AG09309 (cell line): ENCODE data around the gene TXNDC11.

Experiments used
- DNase-seq: peaks from one replicate; pipeline ENCODE4 v3.0.0-alpha.2; 2010; ENCODE audit warnings: low read depth
- H3K4me3 ChIP-seq: 2 replicates; pipeline ENCODE4 v1.5.1; 2011; ENCODE audit warnings: mild to moderate bottlenecking, low read depth, low read length, moderate library complexity; ENCODE audit not compliant: control insufficient read depth
- TF ChIP-seq, protein P1 (sequence below): IDR thresholded peaks from 2 replicates; pipeline ENCODE4 v1.5.1; 2011; ENCODE audit warnings: mild to moderate bottlenecking, low read depth, low read length, inconsistent platforms; ENCODE audit not compliant: insufficient read depth, control insufficient read depth; ENCODE audit errors: missing control alignments

TXNDC11 gene

DNA sequence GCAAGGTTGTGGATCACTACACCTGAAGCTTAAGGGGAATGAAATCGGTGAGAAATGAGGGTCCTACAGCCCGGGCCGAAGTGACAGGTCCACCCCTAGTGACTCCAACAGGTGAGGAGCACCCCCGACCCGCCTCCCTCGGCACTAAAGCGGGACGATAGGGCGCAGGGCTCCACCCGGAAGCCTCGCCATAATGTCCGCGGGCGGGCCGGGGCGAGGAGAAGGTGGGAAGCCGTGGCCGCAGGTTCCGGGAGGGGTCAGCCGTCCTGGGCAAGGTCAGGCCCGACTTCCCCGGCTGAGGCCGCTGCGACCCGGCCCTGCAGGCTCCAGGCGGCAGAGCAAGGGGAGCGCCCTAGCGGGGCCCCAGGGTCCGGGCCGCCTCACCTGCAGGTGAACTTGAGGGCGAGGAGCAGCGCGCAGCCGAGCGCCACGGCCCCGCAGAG is 543 bp downstream of the TXNDC11 start:
- no peak for DNase-seq
- TF ChIP-seq, protein P1, sequence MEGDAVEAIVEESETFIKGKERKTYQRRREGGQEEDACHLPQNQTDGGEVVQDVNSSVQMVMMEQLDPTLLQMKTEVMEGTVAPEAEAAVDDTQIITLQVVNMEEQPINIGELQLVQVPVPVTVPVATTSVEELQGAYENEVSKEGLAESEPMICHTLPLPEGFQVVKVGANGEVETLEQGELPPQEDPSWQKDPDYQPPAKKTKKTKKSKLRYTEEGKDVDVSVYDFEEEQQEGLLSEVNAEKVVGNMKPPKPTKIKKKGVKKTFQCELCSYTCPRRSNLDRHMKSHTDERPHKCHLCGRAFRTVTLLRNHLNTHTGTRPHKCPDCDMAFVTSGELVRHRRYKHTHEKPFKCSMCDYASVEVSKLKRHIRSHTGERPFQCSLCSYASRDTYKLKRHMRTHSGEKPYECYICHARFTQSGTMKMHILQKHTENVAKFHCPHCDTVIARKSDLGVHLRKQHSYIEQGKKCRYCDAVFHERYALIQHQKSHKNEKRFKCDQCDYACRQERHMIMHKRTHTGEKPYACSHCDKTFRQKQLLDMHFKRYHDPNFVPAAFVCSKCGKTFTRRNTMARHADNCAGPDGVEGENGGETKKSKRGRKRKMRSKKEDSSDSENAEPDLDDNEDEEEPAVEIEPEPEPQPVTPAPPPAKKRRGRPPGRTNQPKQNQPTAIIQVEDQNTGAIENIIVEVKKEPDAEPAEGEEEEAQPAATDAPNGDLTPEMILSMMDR, result no peak
- H3K4me3 ChIP-seq, result peak overlapping the region; percentile 97

DNA sequence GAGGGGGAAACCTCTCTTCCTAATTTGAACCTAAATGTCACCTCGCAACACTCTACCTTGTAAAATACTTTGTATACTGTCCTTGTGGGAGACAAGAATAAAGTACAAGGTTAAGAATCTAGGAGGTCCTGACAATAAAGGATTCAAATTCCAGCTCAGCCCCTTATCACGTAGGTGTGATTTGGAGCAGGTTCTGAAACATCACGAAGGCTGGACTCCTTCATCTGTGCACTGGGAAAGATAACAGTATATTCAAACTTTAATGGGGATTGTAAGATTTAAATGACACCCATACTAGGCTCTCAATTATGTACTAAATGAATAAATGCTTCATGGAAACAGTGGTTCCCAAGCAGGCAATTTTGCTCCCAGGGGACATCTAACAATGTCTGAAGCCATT is 2.1 kb downstream of the TXNDC11 start:
- no peak overlapping the region; the same call in 1 of the 2 replicates for H3K4me3 ChIP-seq
- no peak for DNase-seq
- TF ChIP-seq, protein P1, result no peak

DNA sequence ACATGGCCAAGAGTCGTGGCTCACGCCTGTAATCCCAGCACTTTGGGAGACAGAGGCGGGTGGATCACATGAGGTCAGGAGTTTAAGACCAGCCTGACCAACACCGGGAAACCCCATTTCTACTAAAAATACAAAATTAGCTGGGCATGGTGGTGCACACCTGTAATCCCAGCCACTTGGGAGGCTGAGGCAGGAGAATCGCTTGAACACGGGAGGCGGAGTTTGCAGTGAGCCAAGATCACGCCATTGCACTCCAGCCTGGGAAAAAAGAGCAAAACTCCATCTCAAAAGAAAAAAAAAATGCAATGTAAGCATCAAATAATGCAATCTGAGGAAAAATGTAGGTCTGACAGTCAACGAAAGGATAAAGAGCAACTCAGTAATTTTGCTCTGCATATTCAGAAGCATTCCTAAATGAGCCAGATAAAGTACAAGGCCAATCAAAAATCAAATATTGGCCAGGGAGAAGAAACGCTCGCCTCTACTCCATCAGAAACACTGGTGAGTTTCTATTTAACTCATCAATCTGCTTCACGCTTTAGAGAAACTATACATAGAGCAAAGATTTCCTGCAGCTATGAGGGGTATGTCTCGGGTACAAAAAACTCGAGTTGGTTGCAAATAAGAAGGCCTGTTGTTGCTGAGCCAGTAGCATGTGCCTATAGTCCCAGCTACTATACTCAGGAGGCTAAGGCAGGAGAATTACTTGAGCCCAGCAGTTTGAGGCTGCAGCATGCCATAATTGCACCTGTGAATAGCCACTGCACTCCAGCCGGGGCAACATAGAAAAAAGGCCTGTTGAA is 3.7 kb downstream of the TXNDC11 start:
- H3K4me3 ChIP-seq, result no peak overlapping the region
- TF ChIP-seq, protein P1, result no peak

DNA sequence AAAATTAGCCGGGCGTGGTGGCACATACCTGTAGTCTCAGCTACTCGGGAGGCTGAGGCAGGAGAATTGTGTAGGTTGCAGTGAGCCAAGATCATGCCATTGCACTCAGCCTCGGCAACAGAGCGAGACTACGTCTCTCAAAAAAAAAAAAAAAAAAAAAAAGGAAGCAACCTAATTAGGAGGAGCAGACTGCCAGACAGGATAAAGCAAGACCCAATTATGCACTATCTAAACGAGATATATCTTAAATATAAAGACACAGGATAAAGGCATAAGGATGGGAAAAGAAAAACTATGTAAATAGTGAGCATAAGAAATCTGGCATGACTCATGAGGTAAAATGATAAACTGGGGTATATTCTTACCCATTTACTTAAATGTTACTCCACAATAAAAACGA is 4.9 kb downstream of the TXNDC11 start:
- no peak for DNase-seq
- TF ChIP-seq, protein P1, result no peak
- H3K4me3 ChIP-seq, result no peak overlapping the region

More for the DNA sequence above, 3.7 kb downstream of the TXNDC11 start:
- DNase-seq, result no peak

DNA sequence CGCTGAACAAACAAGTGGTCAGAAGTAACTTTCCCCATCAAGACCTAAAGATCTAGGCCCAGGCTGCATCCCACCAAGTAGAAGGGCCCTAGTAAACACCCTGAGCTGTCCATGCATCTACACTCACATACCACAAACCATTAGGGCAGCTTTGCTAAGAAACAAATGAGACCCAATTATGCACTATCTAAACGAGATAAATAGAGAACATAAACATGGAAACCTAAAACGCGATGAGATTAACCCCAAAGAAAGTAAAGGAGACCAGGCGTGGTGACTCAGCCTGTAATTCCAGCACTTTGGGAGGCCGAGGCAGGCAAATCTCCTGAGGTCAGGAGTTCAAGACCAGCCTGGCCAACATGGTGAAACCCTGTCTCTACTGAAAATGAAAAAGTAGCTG is 5.8 kb downstream of the TXNDC11 start:
- no peak overlapping the region for H3K4me3 ChIP-seq
- TF ChIP-seq, protein P1, result no peak
- DNase-seq, result no peak

DNA sequence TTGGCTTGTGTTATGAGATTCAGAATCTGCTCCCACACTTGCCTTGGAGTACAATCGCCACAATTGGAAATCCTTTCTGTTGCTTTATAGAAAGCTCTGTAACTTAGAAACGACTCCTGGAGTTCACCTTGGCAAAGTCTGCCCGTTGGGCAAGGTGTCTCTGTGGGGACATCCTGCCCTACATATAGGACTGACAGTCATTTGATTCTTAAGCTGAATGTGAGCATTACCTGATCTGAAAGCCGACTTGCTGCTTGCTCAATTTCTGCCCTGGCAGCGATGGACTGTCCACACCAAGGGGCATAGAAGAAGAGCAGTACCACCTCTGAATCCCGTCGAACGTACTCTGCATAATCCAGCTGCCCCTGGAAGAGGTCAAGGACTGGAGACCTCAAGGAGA is 6.9 kb downstream of the TXNDC11 start:
- TF ChIP-seq, protein P1, result no peak
- H3K4me3 ChIP-seq, result no peak overlapping the region
- DNase-seq, result no peak

DNA sequence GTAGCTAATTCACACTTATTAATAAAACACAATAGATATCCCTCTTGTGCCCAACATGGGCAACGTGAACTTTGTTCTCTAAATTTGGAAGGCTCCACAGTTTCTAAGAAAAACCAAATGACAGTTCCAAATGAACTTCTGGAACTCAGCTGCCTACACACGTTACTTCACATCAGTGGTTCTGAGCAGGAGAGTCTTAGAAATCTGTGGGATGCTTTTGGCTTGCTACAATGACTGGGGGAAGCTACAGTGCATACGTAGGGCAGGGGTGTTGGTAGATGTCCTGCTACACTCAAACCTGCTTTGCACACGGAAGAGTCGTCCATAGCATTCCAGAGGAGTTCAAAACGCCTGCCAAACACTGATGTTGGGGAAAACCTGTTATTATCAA is 8.0 kb downstream of the TXNDC11 start:
- DNase-seq, result no peak

More for the DNA sequence above, 8.0 kb downstream of the TXNDC11 start:
- TF ChIP-seq, protein P1, result no peak
- H3K4me3 ChIP-seq, result no peak overlapping the region
